Right cardiac atrium (tissue), 5 donors: ENCODE data around the gene B3GALT5. TPM values are rescaled to one million over a fixed set of nuclear protein-coding genes. Genes with fewer than 3 reads are reported as not detected.

Source experiments
- ATAC-seq, 2 donors: fragments of 200-7000 bp; cut with Tn5 transposase; one replicate each; pipeline versions ENCODE4 v1.8.0 to v1.9.1; 2020; ENCODE audit warnings: moderate library complexity in 2 of 2, mild to moderate bottlenecking in 1 of 2
- DNase-seq, 3 donors: peaks; one replicate each; pipeline ENCODE4 v3.0.0-alpha.2; 2020
- H3K27ac ChIP-seq: one replicate; pipeline ENCODE4 v1.5.1; 2013; ENCODE audit warnings: mild to moderate bottlenecking, low read length, control low read depth, moderate library complexity
- H3K27me3 ChIP-seq: one replicate; pipeline ENCODE4 v1.6.1; 2013; ENCODE audit not compliant: control insufficient read depth, insufficient read depth
- H3K4me1 ChIP-seq: one replicate; pipeline ENCODE4 v1.6.1; 2013; ENCODE audit warnings: low read length; ENCODE audit not compliant: control insufficient read depth, insufficient read depth
- H3K4me3 ChIP-seq: one replicate; pipeline ENCODE4 v1.5.1; 2013; ENCODE audit warnings: low read length, control low read depth
- H3K9me3 ChIP-seq: one replicate; pipeline ENCODE4 v1.6.1; 2013; ENCODE audit warnings: low read length; ENCODE audit not compliant: control insufficient read depth
- WGBS: extraction: QIAGEN DNeasy Blood & Tissue Kit; methylation state at CpG from one replicate; pipeline ENCODE4 v1.1.7; 2013; 5-methylcytosine and 5-hydroxymethylcytosine counted together
- intact Hi-C, 4 donors: fragments of 100-400 bp; cut with DNase I; formaldehyde crosslinking; loops; one replicate each; pipeline versions ENCODE4 v1.11.0 to v1.14.0; 2022 to 2023
- polyA plus RNA-seq: library from polyadenylated mRNA; stranded (reverse); fragments of 200-250 nt; gene quantifications from one replicate; pipeline ENCODE4 v1.2.3, GENCODE V29; 2013
- total RNA-seq, 4 donors: library from RNA; stranded (reverse); fragmentation: NEBNext Ultra II Directional; extraction: Animal tissue kit (Norgen Biotek cat#: 25700); gene quantifications; one replicate each; pipeline ENCODE4 v1.2.1, GENCODE V29; 2021
- donor health status: healthy with polysubstance abuse.
- donor health status: DM: no; HTN: yes; CAD: no.
- donor health status: DM: no; HTN: no; CAD: no.
- donor health status: DM: no; HTN: yes; CAD: no; lungs with severe emphysema.
- donor health status: DM: yes; HTN: yes; CAD: no.

Gene B3GALT5
- total and polyA plus RNA-seq, 5 donors: 0.03 to 0.25 (median 0.09) TPM

GRCh38 chr21:39648879-39649278 lies 36.1 kb downstream of the B3GALT5 start:
- 87% methylated on average over 6 of the region's 6 CpGs for WGBS
- ATAC-seq (no peak), DNase-seq (no peak)
- intact Hi-C loops: no loop called here
- H3K27ac ChIP-seq: no peak overlapping the region
- no peaks in the 10 kb centered on the region for H3K9me3 ChIP-seq
- no peak overlapping the region for H3K4me3 ChIP-seq
- no peaks in the 10 kb centered on the region for H3K27me3 ChIP-seq
- no peaks in the 10 kb centered on the region for H3K4me1 ChIP-seq

- no peaks in the 10 kb centered on the region for H3K9me3 ChIP-seq
- ATAC-seq: no peak
- DNase-seq: no peak
- no peak overlapping the region for H3K4me3 ChIP-seq
- 96% methylated on average over 5 of the region's 5 CpGs for WGBS
- no peaks in the 10 kb centered on the region for H3K4me1 ChIP-seq
- H3K27me3 ChIP-seq: no peaks in the 10 kb centered on the region
- intact Hi-C loops: no loop called here
- no peak overlapping the region for H3K27ac ChIP-seq
These were observed 36.8 kb downstream of the B3GALT5 start for GRCh38 chr21:39649526-39649925.

DNA sequence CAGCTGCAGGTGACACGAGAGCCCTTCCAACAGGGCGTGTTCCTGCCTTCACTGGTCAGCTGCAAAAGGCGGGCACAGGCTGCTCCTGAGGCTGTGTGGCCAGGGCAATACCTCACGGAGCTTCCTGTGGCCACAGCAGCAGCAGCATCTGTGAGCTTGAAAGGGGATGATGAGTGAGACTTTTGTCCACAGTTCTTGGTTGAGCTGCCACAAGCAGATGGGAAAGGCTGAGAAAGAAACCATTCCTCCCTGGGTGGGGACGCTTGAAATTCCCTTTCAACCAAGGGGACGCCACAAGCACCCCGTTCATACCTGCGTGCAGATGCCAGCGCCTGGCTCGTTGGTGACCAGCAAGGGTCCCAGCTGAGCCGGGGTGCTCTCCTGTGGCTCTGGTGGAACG lies 37.6 kb downstream of the B3GALT5 start:
- Histone ChIP-seq H3K27me3 (no peaks in the 10 kb centered on the region), H3K27ac (no peak overlapping the region), H3K4me1 (no peaks in the 10 kb centered on the region), H3K9me3 (no peaks in the 10 kb centered on the region), H3K4me3 (no peak overlapping the region)
- intact Hi-C loops: no loop called here
- ATAC-seq: no peak
- 88% methylated on average over 12 of the region's 12 CpGs for WGBS
- no peak for DNase-seq

DNA sequence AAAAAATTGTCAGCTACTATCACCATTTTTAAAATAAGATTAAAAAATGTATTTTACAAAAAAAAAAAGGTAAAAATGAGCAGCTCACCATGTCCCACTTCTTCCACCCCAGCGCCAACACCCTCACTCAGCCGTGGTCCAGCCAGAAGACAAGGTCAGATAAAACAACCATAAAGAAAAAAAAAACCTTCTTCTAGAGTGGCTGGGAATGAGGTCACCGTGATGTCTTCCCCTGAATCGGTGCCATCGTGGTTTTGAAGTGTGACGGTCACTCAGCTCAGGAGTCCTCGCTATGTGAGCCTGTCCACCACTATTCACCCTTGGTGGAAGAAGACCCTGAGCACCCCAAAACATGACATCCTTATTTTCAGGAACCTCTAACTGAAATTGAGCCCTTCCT lies 38.1 kb downstream of the B3GALT5 start:
- Histone ChIP-seq H3K27ac (no peak overlapping the region), H3K4me3 (no peak overlapping the region), H3K27me3 (no peaks in the 10 kb centered on the region), H3K4me1 (no peaks in the 10 kb centered on the region), H3K9me3 (no peaks in the 10 kb centered on the region)
- WGBS: 79% methylated on average over 7 of the region's 7 CpGs
- no peak for DNase-seq
- ATAC-seq: no peak
- intact Hi-C loops: no loop called here

DNA sequence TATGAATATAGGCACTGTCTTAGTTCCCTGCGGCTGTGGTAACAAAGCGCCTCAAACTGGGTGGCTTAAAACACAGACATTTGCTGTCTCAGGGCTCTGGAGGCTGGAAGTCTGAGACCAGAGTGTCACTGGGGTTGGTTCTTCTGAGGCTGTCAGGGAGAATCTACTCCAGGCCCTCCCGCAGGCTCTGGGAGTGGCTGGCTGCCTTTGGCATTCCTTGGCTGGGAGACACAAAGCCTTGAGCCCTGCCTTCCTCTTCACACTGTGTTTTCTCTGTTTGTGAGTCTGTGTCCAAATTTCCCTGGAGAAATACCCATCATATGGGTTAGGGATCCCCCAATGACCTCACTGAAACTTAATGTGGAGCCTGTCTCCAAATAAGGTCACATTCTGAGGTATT lies 38.5 kb downstream of the B3GALT5 start:
- no peak for DNase-seq
- WGBS: 87% methylated on average over 3 of the region's 3 CpGs
- no peak overlapping the region for H3K4me3 ChIP-seq
- no peaks in the 10 kb centered on the region for H3K4me1 ChIP-seq
- H3K9me3 ChIP-seq: no peaks in the 10 kb centered on the region
- ATAC-seq: no peak
- no peak overlapping the region for H3K27ac ChIP-seq
- intact Hi-C loops: no loop called here
- no peaks in the 10 kb centered on the region for H3K27me3 ChIP-seq

- Histone ChIP-seq H3K27me3 (no peaks in the 10 kb centered on the region), H3K9me3 (no peaks in the 10 kb centered on the region), H3K27ac (no peak overlapping the region), H3K4me3 (no peak overlapping the region), H3K4me1 (no peaks in the 10 kb centered on the region)
- intact Hi-C loops: no loop called here
- no peak for ATAC-seq
- no peak for DNase-seq
- WGBS: 84% methylated on average over 3 of the region's 3 CpGs
These were observed 42.2 kb downstream of the B3GALT5 start for GRCh38 chr21:39654951-39655350.

DNA sequence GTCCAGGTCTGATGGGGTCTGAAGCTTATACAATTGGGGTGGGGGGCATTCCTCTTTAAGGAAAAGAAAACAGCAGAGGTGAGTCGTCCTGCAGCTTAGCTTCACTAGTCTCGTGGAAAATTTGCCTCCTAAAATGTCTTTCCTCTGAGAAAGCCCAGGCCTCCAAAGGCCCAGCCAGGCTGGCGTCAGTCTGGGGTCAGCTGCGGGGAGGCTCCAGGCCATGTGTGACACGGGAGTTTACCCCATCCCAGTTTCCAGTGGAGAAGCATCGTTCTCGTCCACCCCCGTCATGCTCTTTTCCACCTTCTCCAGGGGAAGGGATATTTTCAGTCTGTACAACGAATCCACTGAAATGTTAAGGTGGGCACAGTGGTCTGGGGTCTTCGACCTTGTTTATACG lies 42.8 kb downstream of the B3GALT5 start:
- no peaks in the 10 kb centered on the region for H3K9me3 ChIP-seq
- H3K4me3 ChIP-seq: no peak overlapping the region
- no peaks in the 10 kb centered on the region for H3K27me3 ChIP-seq
- DNase-seq (no peak), ATAC-seq (no peak)
- WGBS: 85% methylated on average over 11 of the region's 11 CpGs
- intact Hi-C loops: no loop called here
- H3K27ac ChIP-seq: no peak overlapping the region
- H3K4me1 ChIP-seq: no peaks in the 10 kb centered on the region

- intact Hi-C loops: no loop called here
These were observed 43.5 kb downstream of the B3GALT5 start for GRCh38 chr21:39656209-39656608.

GRCh38 chr21:39657091-39657689 lies 44.5 kb downstream of the B3GALT5 start:
- WGBS: 96% methylated on average over 5 of the region's 5 CpGs
- ATAC-seq (no peak), DNase-seq (no peak)
- H3K4me3 ChIP-seq: no peak overlapping the region
- intact Hi-C loops: no loop called here
- H3K27me3 ChIP-seq: no peaks in the 10 kb centered on the region
- H3K4me1 ChIP-seq: no peaks in the 10 kb centered on the region
- H3K27ac ChIP-seq: no peak overlapping the region
- no peaks in the 10 kb centered on the region for H3K9me3 ChIP-seq

More at GRCh38 chr21:39656209-39656608, 43.5 kb downstream of the B3GALT5 start:
- Histone ChIP-seq H3K27ac (no peak overlapping the region), H3K4me1 (no peaks in the 10 kb centered on the region), H3K4me3 (no peak overlapping the region), H3K27me3 (no peaks in the 10 kb centered on the region), H3K9me3 (no peaks in the 10 kb centered on the region)
- ATAC-seq: no peak
- WGBS: 87% methylated on average over 8 of the region's 8 CpGs
- no peak for DNase-seq

DNA sequence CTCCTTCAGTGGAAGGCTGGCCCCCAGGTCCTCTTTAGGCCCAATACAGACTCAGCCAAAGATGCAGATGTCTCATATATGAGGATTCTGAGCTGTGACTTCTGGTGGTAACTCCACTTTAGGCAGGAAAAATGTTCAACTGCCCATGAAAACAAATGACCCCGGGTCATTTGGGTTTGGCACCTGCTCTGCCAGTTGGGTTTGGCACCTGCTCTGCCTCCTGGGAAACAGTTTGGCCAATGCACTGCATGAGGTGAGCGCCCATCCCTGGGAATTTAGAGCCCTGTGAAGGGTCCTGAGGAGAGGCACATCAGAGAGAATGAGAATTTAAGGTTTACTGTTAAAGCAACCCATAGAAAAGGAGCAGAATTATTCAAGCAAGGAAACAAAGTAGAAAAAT lies 45.3 kb downstream of the B3GALT5 start:
- Histone ChIP-seq H3K27ac (no peak overlapping the region), H3K4me1 (no peaks in the 10 kb centered on the region), H3K27me3 (no peaks in the 10 kb centered on the region), H3K4me3 (no peak overlapping the region), H3K9me3 (no peaks in the 10 kb centered on the region)
- intact Hi-C loops: no loop called here
- ATAC-seq (no peak), DNase-seq (no peak)
- WGBS: 86% methylated on average over 2 of the region's 2 CpGs

GRCh38 chr21:39659070-39659815 lies 46.5 kb downstream of the B3GALT5 start:
- H3K27ac ChIP-seq: no peak overlapping the region

More at GRCh38 chr21:39659070-39659815, 46.5 kb downstream of the B3GALT5 start:
- intact Hi-C loops: no loop called here
- Histone ChIP-seq H3K27me3 (no peaks in the 10 kb centered on the region), H3K4me1 (no peaks in the 10 kb centered on the region), H3K9me3 (no peaks in the 10 kb centered on the region), H3K4me3 (no peak overlapping the region)
- WGBS: 90% methylated on average over 7 of the region's 7 CpGs
- ATAC-seq (no peak), DNase-seq (no peak)
